Measurements from ENCODE around the gene S100A9.

Gene S100A9

GRCh38 chr1:153372571-153372970 lies 14.9 kb downstream of the S100A9 start (continued):
- TF ChIP-seq BACH2 (CRISPR knock-in tag; IDR thresholded peaks at IDR 0.05; ENCODE audit: borderline replicate concordance) (no peak), RARB (CRISPR knock-in tag; IDR thresholded peaks at IDR 0.05) (no peak), CREB5 (CRISPR knock-in tag; IDR thresholded peaks at IDR 0.05; ENCODE audit: low read depth) (no peak)

GRCh38 chr1:153374071-153374470 lies 16.4 kb downstream of the S100A9 start:
- ATAC-seq = no peak
- TF ChIP-seq ZNF70 (CRISPR knock-in tag; IDR thresholded peaks at IDR 0.05) (no peak), ISL1 (CRISPR knock-in tag; IDR thresholded peaks at IDR 0.05) (no peak), SNAI2 (CRISPR knock-in tag; IDR thresholded peaks at IDR 0.05) (no peak), ZNF8 (CRISPR knock-in tag; IDR thresholded peaks at IDR 0.05) (no peak), GLIS3 (CRISPR knock-in tag; IDR thresholded peaks at IDR 0.05) (no peak), ARNTL (CRISPR knock-in tag; IDR thresholded peaks at IDR 0.05; ENCODE audit: borderline replicate concordance, low read depth) (no peak), ZFP3 (CRISPR knock-in tag; IDR thresholded peaks at IDR 0.05) (no peak), ZFP30 (CRISPR knock-in tag; IDR thresholded peaks at IDR 0.05) (no peak), TCF4 (CRISPR knock-in tag; IDR thresholded peaks at IDR 0.05; ENCODE audit: borderline replicate concordance) (no peak), CSRNP3 (CRISPR knock-in tag; IDR thresholded peaks at IDR 0.05) (no peak), ZNF565 (CRISPR knock-in tag; conservative IDR thresholded peaks at IDR 0.05; ENCODE audit: low read depth) (no peak), CREB5 (CRISPR knock-in tag; IDR thresholded peaks at IDR 0.05; ENCODE audit: low read depth) (no peak), ESRRG (CRISPR knock-in tag; IDR thresholded peaks at IDR 0.05) (no peak), PPARA (CRISPR knock-in tag; IDR thresholded peaks at IDR 0.05; ENCODE audit: borderline replicate concordance) (no peak), CSDC2 (CRISPR knock-in tag; IDR thresholded peaks at IDR 0.05) (no peak), TOX (CRISPR knock-in tag; IDR thresholded peaks at IDR 0.05; ENCODE audit: borderline replicate concordance) (no peak)
- TF ChIP-seq, protein P1, sequence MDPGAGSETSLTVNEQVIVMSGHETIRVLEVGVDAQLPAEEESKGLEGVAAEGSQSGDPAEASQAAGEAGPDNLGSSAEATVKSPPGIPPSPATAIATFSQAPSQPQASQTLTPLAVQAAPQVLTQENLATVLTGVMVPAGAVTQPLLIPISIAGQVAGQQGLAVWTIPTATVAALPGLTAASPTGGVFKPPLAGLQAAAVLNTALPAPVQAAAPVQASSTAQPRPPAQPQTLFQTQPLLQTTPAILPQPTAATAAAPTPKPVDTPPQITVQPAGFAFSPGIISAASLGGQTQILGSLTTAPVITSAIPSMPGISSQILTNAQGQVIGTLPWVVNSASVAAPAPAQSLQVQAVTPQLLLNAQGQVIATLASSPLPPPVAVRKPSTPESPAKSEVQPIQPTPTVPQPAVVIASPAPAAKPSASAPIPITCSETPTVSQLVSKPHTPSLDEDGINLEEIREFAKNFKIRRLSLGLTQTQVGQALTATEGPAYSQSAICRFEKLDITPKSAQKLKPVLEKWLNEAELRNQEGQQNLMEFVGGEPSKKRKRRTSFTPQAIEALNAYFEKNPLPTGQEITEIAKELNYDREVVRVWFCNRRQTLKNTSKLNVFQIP (CRISPR knock-in tag; IDR thresholded peaks at IDR 0.05; ENCODE audit: borderline replicate concordance, low read depth) = no peak
- TF ChIP-seq, protein P2, sequence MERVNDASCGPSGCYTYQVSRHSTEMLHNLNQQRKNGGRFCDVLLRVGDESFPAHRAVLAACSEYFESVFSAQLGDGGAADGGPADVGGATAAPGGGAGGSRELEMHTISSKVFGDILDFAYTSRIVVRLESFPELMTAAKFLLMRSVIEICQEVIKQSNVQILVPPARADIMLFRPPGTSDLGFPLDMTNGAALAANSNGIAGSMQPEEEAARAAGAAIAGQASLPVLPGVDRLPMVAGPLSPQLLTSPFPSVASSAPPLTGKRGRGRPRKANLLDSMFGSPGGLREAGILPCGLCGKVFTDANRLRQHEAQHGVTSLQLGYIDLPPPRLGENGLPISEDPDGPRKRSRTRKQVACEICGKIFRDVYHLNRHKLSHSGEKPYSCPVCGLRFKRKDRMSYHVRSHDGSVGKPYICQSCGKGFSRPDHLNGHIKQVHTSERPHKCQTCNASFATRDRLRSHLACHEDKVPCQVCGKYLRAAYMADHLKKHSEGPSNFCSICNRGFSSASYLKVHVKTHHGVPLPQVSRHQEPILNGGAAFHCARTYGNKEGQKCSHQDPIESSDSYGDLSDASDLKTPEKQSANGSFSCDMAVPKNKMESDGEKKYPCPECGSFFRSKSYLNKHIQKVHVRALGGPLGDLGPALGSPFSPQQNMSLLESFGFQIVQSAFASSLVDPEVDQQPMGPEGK (CRISPR knock-in tag; IDR thresholded peaks at IDR 0.05; ENCODE audit: borderline replicate concordance) = no peak

DNA sequence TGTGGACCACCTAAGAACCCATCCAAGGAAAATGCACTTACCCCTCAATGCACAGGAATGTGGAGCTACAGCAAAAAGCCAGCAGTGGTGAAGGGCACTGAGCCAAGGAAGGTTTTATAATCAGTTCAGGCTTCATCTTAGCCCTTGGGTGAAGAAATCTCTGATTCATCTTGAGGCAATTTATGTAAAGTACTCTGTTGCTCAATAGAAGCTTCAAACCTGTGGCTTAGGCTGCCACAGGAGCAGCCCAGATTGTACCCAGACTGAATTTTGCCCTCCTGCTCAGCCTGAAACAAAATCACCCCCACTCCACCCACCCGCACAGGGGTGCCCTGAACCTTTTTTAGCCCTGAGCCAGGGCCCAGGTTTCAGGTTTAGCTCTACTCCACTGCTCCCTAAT lies 17.9 kb downstream of the S100A9 start, which contains the start of gene S100A12:
S100A12 (minus strand) TSS at position 111 of the 400 bp plus-strand sequence. CDS start 1,029 bp downstream, outside the sequence.
- no peak; the same call in 2 of the 3 replicates for ATAC-seq
- TF ChIP-seq RARB (CRISPR knock-in tag; IDR thresholded peaks at IDR 0.05) (no peak), ISL1 (CRISPR knock-in tag; IDR thresholded peaks at IDR 0.05) (no peak), ZC3H10 (CRISPR knock-in tag; IDR thresholded peaks at IDR 0.05) (no peak), PPARA (CRISPR knock-in tag; IDR thresholded peaks at IDR 0.05; ENCODE audit: borderline replicate concordance) (no peak), TSHZ2 (CRISPR knock-in tag; IDR thresholded peaks at IDR 0.05) (no peak), TCF4 (CRISPR knock-in tag; IDR thresholded peaks at IDR 0.05; ENCODE audit: borderline replicate concordance) (no peak), GLIS3 (CRISPR knock-in tag; IDR thresholded peaks at IDR 0.05) (no peak), OSR1 (CRISPR knock-in tag; IDR thresholded peaks at IDR 0.05) (no peak), BACH2 (CRISPR knock-in tag; IDR thresholded peaks at IDR 0.05; ENCODE audit: borderline replicate concordance) (no peak), ZFP3 (CRISPR knock-in tag; IDR thresholded peaks at IDR 0.05) (no peak), ZFP30 (CRISPR knock-in tag; IDR thresholded peaks at IDR 0.05) (no peak), ESRRG (CRISPR knock-in tag; IDR thresholded peaks at IDR 0.05) (no peak)
- TF ChIP-seq, protein P1 (CRISPR knock-in tag; IDR thresholded peaks at IDR 0.05; ENCODE audit: borderline replicate concordance, low read depth) = no peak

Measured in SK-N-SH treated with all-trans-retinoic acid at 6 μM for 48 hours (cell line).